HG03108 (cell line): Measurements from ENCODE around the gene GPR143.

Source experiments
- ATAC-seq: cut with Tn5 transposase; IDR thresholded peaks from one replicate; pipeline ENCODE4 v1.9.1; 2021; ENCODE audit warnings: moderate library complexity; ENCODE audit not compliant: unreplicated experiment

The GPR143 gene

DNA sequence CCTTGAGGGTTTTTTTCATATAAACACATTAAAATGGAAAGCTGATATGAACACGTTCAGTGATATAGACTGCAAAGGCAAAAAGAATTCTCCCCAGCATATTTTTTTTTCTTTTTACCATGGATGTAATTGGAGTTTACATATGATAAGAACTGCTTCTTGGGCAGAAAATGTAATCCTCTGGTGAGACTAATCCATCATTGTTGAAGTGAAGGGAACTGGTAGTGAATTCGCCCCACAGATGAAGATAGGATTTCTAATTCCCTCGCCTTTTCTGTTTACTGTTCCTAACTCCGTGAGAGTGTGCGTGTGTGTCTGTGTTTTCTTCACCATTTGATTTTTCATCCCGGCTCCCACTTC, 88.9 kb downstream of the GPR143 start:
- no peak for ATAC-seq

DNA sequence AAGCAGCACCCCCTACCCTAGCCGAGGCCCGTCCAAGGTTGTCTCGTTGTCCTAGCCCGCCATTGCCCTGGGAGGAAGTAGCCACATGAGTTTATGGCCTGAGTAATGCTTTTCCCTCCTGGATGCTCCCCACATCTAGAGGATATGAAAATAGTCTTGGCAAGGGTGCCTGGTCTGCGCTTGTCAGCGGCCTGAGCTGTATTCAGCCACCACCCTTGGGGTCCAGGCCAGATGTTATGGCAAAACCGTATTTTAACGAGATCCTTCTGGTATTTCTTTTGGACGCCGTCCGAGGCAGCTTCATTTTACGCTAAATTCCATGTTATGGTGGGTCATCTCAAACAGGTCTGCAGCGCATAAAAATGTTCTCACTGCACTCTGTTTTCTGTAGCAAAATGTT, 89.3 kb downstream of the GPR143 start:
- ATAC-seq, result no peak
